A549 (cell line): ENCODE data around the gene LY6G5B. TPM values are rescaled to one million over a fixed set of nuclear protein-coding genes. Genes with fewer than 3 reads are reported as not detected.

Experiments used
- ATAC-seq, 2 experiments: fragments of 200-7000 bp in 1 of 2; fragments of >200 bp in 1 of 2; cut with Nextera tagmentation in 1 of 2; cut with Tn5 transposase in 1 of 2; 3 replicates each; pipeline versions ENCODE4 v1.8.0 to v1.9.1; 2018 to 2020; ENCODE audit warnings: mild to moderate bottlenecking in 1 of 2, moderate library complexity in 1 of 2
- CTCF ChIA-PET: fragments of 300-600 bp; sonication (Branson Sonifier 250); formaldehyde crosslinking; extraction: SDS; loops from one replicate; lab custom pipeline; 2021; ENCODE audit warnings: antibody characterized with exemption, inconsistent platforms; lab: Yijun Ruan, JAX
- POLR2A ChIA-PET: fragments of 350-600 bp; formaldehyde crosslinking; extraction: SDS; loops from one replicate; lab custom pipeline; 2021; ENCODE audit warnings: antibody characterized with exemption, inconsistent platforms; lab: Yijun Ruan, JAX
- DNase-seq, 2 experiments: peaks; one replicate each; pipeline versions ENCODE4 v3.0.0 to v3.0.0-alpha.2; 2011 to 2016; ENCODE audit warnings: low read depth in 1 of 2, low spot score in 1 of 2
- FAIRE-seq: peaks from 2 replicates; lab custom pipeline; 2011; peaks lifted over from hg19 to GRCh38; lab: Jason Lieb, UNC
- H3K27ac ChIP-seq, 2 experiments: fragments of >200 bp; sonication (Bioruptor Twin); formaldehyde crosslinking; 3 replicates each; pipeline ENCODE4 v1.5.1; 2016 to 2017
- H3K4me1 ChIP-seq: fragments of >200 bp; sonication (Bioruptor Twin); formaldehyde crosslinking; 3 replicates; pipeline ENCODE4 v1.6.1; 2016
- H3K4me2 ChIP-seq: fragments of >200 bp; sonication (Bioruptor Twin); formaldehyde crosslinking; 3 replicates; pipeline ENCODE4 v1.6.1; 2016
- H3K4me3 ChIP-seq: fragments of >200 bp; sonication (Bioruptor Twin); formaldehyde crosslinking; 3 replicates; pipeline ENCODE4 v1.5.1; 2016
- H3K9me3 ChIP-seq: fragments of >200 bp; sonication (Bioruptor Twin); formaldehyde crosslinking; 3 replicates; pipeline ENCODE4 v1.6.1; 2016
- BCL3 ChIP-seq: fragments of >200 bp; sonication (Bioruptor Twin); formaldehyde crosslinking; IDR thresholded peaks from 3 replicates; pipeline ENCODE4 v1.6.1; 2016
- CBX2 ChIP-seq: fragments of 200-600 bp; sonication (generic); IDR thresholded peaks from 2 replicates; pipeline ENCODE4 v1.6.1; 2016; ENCODE audit warnings: low read depth, mild to moderate bottlenecking, borderline replicate concordance
- CBX8 ChIP-seq: fragments of 200-600 bp; sonication (generic); IDR thresholded peaks from 2 replicates; pipeline ENCODE4 v1.6.1; 2016
- CEBPB ChIP-seq, 2 experiments: fragments of >200 bp in 1 of 2; sonication (Bioruptor Twin) in 1 of 2; formaldehyde crosslinking in 1 of 2; IDR thresholded peaks; 2 replicates each; pipeline ENCODE4 v1.6.1; 2012 to 2016
- CHD2 ChIP-seq: fragments of 150-350 bp; IDR thresholded peaks from 2 replicates; pipeline ENCODE4 v1.6.1; 2014; ENCODE audit warnings: low read length; ENCODE audit not compliant: partially characterized antibody
- CTCF ChIP-seq: fragments of >200 bp; sonication (Bioruptor Twin); formaldehyde crosslinking; IDR thresholded peaks from 3 replicates; pipeline ENCODE4 v1.5.1; 2016
- EHF ChIP-seq: fragments of 250-450 bp; sonication (Bioruptor Pico); IDR thresholded peaks from 2 replicates; pipeline ENCODE4 v1.5.0; 2020; ENCODE audit warnings: mild to moderate bottlenecking
- ESRRA ChIP-seq: fragments of 150-350 bp; IDR thresholded peaks from 2 replicates; pipeline ENCODE4 v1.6.1; 2014; ENCODE audit warnings: mild to moderate bottlenecking, low read length, borderline replicate concordance
- FOSL2 ChIP-seq, 2 experiments: fragments of 450-650 bp in 1 of 2; fragments of >200 bp in 1 of 2; sonication (Bioruptor Twin) in 1 of 2; formaldehyde crosslinking; IDR thresholded peaks; 2 replicates each; pipeline versions ENCODE4 v1.5.0 to v1.6.1; 2016 to 2020; ENCODE audit warnings: mild to moderate bottlenecking in 1 of 2, moderate library complexity in 1 of 2
- GATA3 ChIP-seq: IDR thresholded peaks from 2 replicates; pipeline ENCODE4 v1.6.1; 2012; ENCODE audit warnings: borderline replicate concordance
- HES2 ChIP-seq: fragments of >200 bp; sonication (Bioruptor Twin); formaldehyde crosslinking; IDR thresholded peaks from 2 replicates; pipeline ENCODE4 v1.6.1; 2016
- KDM5A ChIP-seq: fragments of 200-600 bp; sonication (generic); IDR thresholded peaks from 2 replicates; pipeline ENCODE4 v1.6.1; 2016; ENCODE audit warnings: antibody characterized with exemption, mild to moderate bottlenecking
- MAX ChIP-seq: IDR thresholded peaks from 2 replicates; pipeline ENCODE4 v1.6.1; 2012
- MYC ChIP-seq: IDR thresholded peaks from 2 replicates; pipeline ENCODE4 v1.6.1; 2012; ENCODE audit warnings: mild to moderate bottlenecking, inconsistent platforms, low read length, improper control_type of control experiment, borderline replicate concordance
- NR3C1 ChIP-seq: fragments of >200 bp; sonication (Bioruptor Twin); formaldehyde crosslinking; IDR thresholded peaks from 3 replicates; pipeline ENCODE4 v1.6.1; 2017
- PBX3 ChIP-seq: IDR thresholded peaks from 2 replicates; pipeline ENCODE4 v1.6.1; 2012
- POLR2A ChIP-seq: IDR thresholded peaks from 2 replicates; pipeline ENCODE4 v1.6.1; 2012; ENCODE audit warnings: mild to moderate bottlenecking, low read length
- POLR2AphosphoS2 ChIP-seq: conservative IDR thresholded peaks from 2 replicates; pipeline ENCODE4 v1.6.1; 2012; ENCODE audit warnings: low read length, improper control_type of control experiment, inconsistent platforms
- REST ChIP-seq: fragments of 200-600 bp; sonication (generic); IDR thresholded peaks from 2 replicates; pipeline ENCODE4 v1.6.1; 2016; ENCODE audit warnings: antibody characterized with exemption, mild to moderate bottlenecking, moderate library complexity
- SREBF2 ChIP-seq: fragments of 450-650 bp; IDR thresholded peaks from 2 replicates; pipeline ENCODE4 v1.6.1; 2014; ENCODE audit warnings: mild to moderate bottlenecking, moderate library complexity
- USF2 ChIP-seq: fragments of 450-650 bp; IDR thresholded peaks from 2 replicates; pipeline ENCODE4 v1.6.1; 2014; ENCODE audit warnings: antibody characterized with exemption
- ZNF302 ChIP-seq: fragments of 250-450 bp; sonication (Bioruptor Pico); IDR thresholded peaks from 2 replicates; pipeline ENCODE4 v1.9.0; 2021; ENCODE audit warnings: inconsistent platforms, mild to moderate bottlenecking, moderate library complexity
- ZSCAN20 ChIP-seq: fragments of 250-450 bp; sonication (Bioruptor Pico); IDR thresholded peaks from 2 replicates; pipeline ENCODE4 v1.8.0; 2022; ENCODE audit warnings: mild to moderate bottlenecking, moderate library complexity
- WGBS: methylation state at CpG from one replicate; pipeline ENCODE4 v1.1.6; 2017; ENCODE audit errors: missing lambda C conversion rate; 5-methylcytosine and 5-hydroxymethylcytosine counted together
- polyA plus RNA-seq, 4 experiments: library from polyadenylated mRNA; depleted of rRNA in 3 of 4; stranded (reverse); fragments of >200 nt; fragmentation: RNase III in 1 of 4; extraction: RNeasy Plus Mini Kit Qiagen cat#74134 plus additional on column Dnase treatment in 1 of 4; gene quantifications; 2 replicates in 3 of 4; 3 replicates in 1 of 4; pipeline ENCODE4 v1.2.3, GENCODE V29; 2011 to 2017

Gene LY6G5B
- polyA plus RNA-seq, 2 of the 4 experiments (the other 2 are of a cell fraction) = 5.9 to 9.9 TPM

GRCh38 chr6:31719001-31719400 is 49.2 kb downstream of the LY6G5B start:
- TF ChIP-seq CEBPB (IDR thresholded peaks at IDR 0.05) (no peak), CBX2 (no peak), NR3C1 (no peak), KDM5A (no peak), MAX (no peak), PBX3 (no peak), ESRRA (no peak), GATA3 (no peak), CTCF (no peak), SREBF2 (no peak), ZNF302 (CRISPR knock-in tag) (no peak), ZSCAN20 (no peak), REST (no peak)
- TF ChIP-seq, all 56 proteins: peak for 0
- CTCF ChIA-PET = no interaction called here
- POLR2A ChIA-PET = no interaction called here
- no peak overlapping the region for H3K27ac ChIP-seq
- H3K4me2 ChIP-seq = no peak overlapping the region
- DNase-seq (no peak), ATAC-seq (no peak), FAIRE-seq (no peak)
- H3K9me3 ChIP-seq = no peaks in the 10 kb centered on the region
- H3K4me1 ChIP-seq = no peaks in the 10 kb centered on the region
- no peak overlapping the region for H3K4me3 ChIP-seq
- 65% methylated on average over 6 of the region's 6 CpGs for WGBS

GRCh38 chr6:31720196-31720770 is 50.5 kb downstream of the LY6G5B start:
- no peaks in the 10 kb centered on the region for H3K4me1 ChIP-seq
- WGBS = 65% methylated on average over 5 of the region's 5 CpGs
- H3K4me2 ChIP-seq = no peak overlapping the region
- ATAC-seq = no peak
- CTCF ChIA-PET = interaction anchor here (0.6 kb wide), 2 partner anchors 83 to 371 kb away, joined by 3 to 4 read pairs; no protein-coding TSS in a partner anchor
- no peak overlapping the region for H3K27ac ChIP-seq
- no peaks in the 10 kb centered on the region for H3K9me3 ChIP-seq
- no peak for DNase-seq
- POLR2A ChIA-PET = no interaction called here
- no peak for FAIRE-seq
- no peak overlapping the region for H3K4me3 ChIP-seq
- no peak for TF ChIP-seq BCL3
- TF ChIP-seq POLR2AphosphoS2 = no peak
- no peak for TF ChIP-seq CHD2
- TF ChIP-seq USF2 = no peak
- no peak for TF ChIP-seq HES2
- no peak for TF ChIP-seq MAX
- TF ChIP-seq POLR2A = no peak
- no peak for TF ChIP-seq CBX8
- no peak for TF ChIP-seq NR3C1
- no peak for TF ChIP-seq PBX3
- TF ChIP-seq EHF (CRISPR knock-in tag) = no peak
- no peak for TF ChIP-seq FOSL2 (IDR thresholded peaks at IDR 0.05)
- TF ChIP-seq FOSL2 (CRISPR knock-in tag; IDR thresholded peaks at IDR 0.05) = no peak
- TF ChIP-seq GATA3 = no peak
- TF ChIP-seq MYC = no peak
